Spleen (tissue), 7 donors: ENCODE results near the gene STXBP1.

Source experiments
- POLR2A ChIP-seq, 3 donors: fragments of 450-650 bp; IDR thresholded peaks; one replicate each; pipeline ENCODE4 v1.5.1; 2017; ENCODE audit warnings: antibody characterized with exemption in 3 of 3, mild to moderate bottlenecking in 1 of 3
- TF ChIP-seq, protein P1 (sequence below), 11 experiments: fragments of 200-600 bp in 7 of 11; fragments of 450-650 bp in 4 of 11; sonication (generic) in 4 of 11; IDR thresholded peaks in 8 of 11; conservative IDR thresholded peaks in 3 of 11; 1 replicate in 7 of 11; 2 replicates in 4 of 11; pipeline versions ENCODE4 v1.4.0 to v1.8.0; 2016 to 2021; ENCODE audit warnings: antibody characterized with exemption in 11 of 11, inconsistent platforms in 4 of 11, mild to moderate bottlenecking in 1 of 11
- donor health status: DM: no; HTN: no; CAD: no; lungs with moderate emphysema.
- donor health status: DM: no; HTN: no; CAD: no.
- donor health status: DM: no; HTN: no; CAD: no.

- TF ChIP-seq, protein P1, sequence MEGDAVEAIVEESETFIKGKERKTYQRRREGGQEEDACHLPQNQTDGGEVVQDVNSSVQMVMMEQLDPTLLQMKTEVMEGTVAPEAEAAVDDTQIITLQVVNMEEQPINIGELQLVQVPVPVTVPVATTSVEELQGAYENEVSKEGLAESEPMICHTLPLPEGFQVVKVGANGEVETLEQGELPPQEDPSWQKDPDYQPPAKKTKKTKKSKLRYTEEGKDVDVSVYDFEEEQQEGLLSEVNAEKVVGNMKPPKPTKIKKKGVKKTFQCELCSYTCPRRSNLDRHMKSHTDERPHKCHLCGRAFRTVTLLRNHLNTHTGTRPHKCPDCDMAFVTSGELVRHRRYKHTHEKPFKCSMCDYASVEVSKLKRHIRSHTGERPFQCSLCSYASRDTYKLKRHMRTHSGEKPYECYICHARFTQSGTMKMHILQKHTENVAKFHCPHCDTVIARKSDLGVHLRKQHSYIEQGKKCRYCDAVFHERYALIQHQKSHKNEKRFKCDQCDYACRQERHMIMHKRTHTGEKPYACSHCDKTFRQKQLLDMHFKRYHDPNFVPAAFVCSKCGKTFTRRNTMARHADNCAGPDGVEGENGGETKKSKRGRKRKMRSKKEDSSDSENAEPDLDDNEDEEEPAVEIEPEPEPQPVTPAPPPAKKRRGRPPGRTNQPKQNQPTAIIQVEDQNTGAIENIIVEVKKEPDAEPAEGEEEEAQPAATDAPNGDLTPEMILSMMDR (IDR thresholded peaks at IDR 0.05 in 8 of 11, conservative IDR thresholded peaks at IDR 0.05 in 3 of 11): no peak
- no peak for TF ChIP-seq POLR2A (IDR thresholded peaks at IDR 0.05)
Measured at GRCh38 chr9:127575875-127576778, 36.0 kb upstream of the STXBP1 start.
